ENCODE measurements around the gene RIPOR2. TPM values are rescaled to one million over a fixed set of nuclear protein-coding genes. Genes with fewer than 3 reads are reported as not detected.

The RIPOR2 gene
- total RNA-seq, 2 experiments from 2014 or later: 154 to 156 TPM

DNA sequence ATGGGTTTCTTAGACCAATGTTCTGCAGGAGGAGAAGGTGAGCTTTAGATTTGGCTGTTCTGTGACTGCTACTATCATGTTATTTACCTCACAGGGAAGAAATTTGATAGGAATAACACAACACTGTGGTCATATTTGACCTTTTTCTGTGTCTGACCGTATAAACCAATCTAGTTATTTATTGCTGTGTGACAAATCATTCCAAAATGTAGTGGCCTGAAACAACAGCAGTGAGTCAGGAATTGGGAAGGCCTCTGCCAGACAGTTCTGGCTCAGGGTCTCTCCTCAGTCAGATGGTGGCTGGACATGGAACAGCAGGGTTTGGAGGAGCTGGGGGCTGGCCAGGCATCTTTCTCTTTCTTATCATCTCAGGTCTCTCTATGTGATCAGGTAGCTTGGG, 33.0 kb downstream of the RIPOR2 start:
- peaks cover 95% of the 10 kb centered on the region for H3K36me3 Mint-ChIP-seq (ENCODE audit: low read depth)
- no peak overlapping the region for H3K4me3 Mint-ChIP-seq
- peak overlapping the region; percentile 50 for H3K27ac Mint-ChIP-seq
- no peaks in the 10 kb centered on the region for H3K27me3 Mint-ChIP-seq (ENCODE audit: low read depth)
- H3K9me3 Mint-ChIP-seq (ENCODE audit: insufficient read depth): no peaks in the 10 kb centered on the region
- no peak for DNase-seq
- no peak for ATAC-seq
- CTCF ChIA-PET: interaction anchor here (0.8 to 2.2 kb wide), 5 partner anchors 16 to 89 kb away, joined by 3 to 11 read pairs (median 3); no protein-coding TSS in a partner anchor
- POLR2A ChIA-PET: no interaction called here
- peaks cover 87% of the 10 kb centered on the region for H3K4me1 Mint-ChIP-seq (ENCODE audit: low read depth)

GRCh38 chr6:24901698-24902328, 33.9 kb downstream of the RIPOR2 start:
- ChIA-PET CTCF (interaction anchor here (0.8 to 4.2 kb wide), 8 partner anchors 9 to 90 kb away, joined by 3 to 45 read pairs (median 6); partner anchors contain the start of gene RIPOR2), POLR2A (no interaction called here)
- DNase-seq (no peak), ATAC-seq (no peak)
- Mint-ChIP-seq H3K27me3 (ENCODE audit: low read depth) (no peaks in the 10 kb centered on the region), H3K4me3 (no peak overlapping the region), H3K27ac (peak overlapping the region; percentile 81), H3K4me1 (ENCODE audit: low read depth) (peaks cover 84% of the 10 kb centered on the region), H3K36me3 (ENCODE audit: low read depth) (peaks cover 94% of the 10 kb centered on the region), H3K9me3 (ENCODE audit: insufficient read depth) (no peaks in the 10 kb centered on the region)

DNA sequence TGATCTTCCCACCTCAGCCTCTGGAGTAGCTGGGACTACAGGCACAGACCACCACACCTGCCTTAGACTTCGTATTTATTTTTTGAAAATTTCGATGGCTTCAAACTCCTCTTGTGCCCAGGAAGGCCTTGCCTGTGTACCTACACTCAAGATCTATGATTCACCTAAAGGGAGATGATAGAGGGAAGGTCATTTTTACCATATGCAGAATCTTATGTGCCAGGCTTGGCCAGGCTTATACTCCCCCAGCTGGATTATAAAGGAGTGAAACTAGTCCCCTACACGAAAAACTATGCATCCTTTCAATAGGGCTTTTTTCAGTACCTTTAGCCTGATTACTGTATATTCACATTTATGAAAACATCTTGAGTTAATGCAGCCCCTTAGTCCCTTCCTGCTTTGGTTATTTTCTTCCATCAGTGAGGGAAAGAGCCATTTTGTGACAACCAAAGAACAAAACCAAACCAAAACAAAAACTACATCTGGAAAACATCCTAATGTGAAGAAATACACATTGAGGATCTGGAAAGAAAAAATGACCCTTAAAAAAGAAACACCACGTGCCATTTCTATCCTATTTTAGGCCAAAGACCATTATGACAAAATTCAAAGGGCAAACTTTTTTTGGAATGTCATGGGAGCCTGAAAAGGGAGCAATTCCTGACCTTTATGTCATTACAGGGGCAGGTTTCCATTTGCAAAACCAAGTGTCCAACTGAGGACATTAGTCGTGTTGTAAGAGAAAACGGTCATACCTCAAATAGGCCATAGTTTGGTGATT, 34.7 kb downstream of the RIPOR2 start:
- CTCF ChIA-PET: interaction anchor here (0.7 to 4.2 kb wide), 9 partner anchors 9 to 170 kb away, joined by 3 to 45 read pairs (median 9); partner anchors contain the start of gene RIPOR2
- ATAC-seq: no peak
- peaks cover 92% of the 10 kb centered on the region for H3K36me3 Mint-ChIP-seq (ENCODE audit: low read depth)

DNA sequence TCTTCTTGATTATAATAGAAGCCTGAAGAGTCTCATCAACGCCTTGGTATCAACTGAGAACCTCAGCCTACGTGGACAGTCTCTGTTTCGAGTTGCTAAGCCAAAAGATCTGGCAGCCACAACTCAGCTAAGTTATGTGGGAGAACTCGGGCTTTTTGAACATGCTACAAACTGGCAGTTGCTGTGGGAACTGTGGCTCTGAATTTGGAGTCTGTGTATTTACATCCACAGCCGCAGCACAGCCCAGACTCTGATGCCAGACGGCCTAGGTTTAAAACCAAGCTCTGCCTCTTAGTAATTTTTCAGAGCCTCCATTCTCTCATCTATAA, 35.8 kb downstream of the RIPOR2 start:
- DNase-seq: peak; percentile 56
- peak; percentile 67 for ATAC-seq
- Mint-ChIP-seq H3K27ac (peak overlapping the region; percentile 67), H3K27me3 (ENCODE audit: low read depth) (no peaks in the 10 kb centered on the region), H3K4me3 (peak overlapping the region; percentile 36), H3K9me3 (ENCODE audit: insufficient read depth) (no peaks in the 10 kb centered on the region), H3K36me3 (ENCODE audit: low read depth) (peaks cover 87% of the 10 kb centered on the region), H3K4me1 (ENCODE audit: low read depth) (peaks cover 77% of the 10 kb centered on the region)
- ChIA-PET CTCF (interaction anchor here (0.7 to 4.2 kb wide), 12 partner anchors 10 to 171 kb away, joined by 3 to 45 read pairs (median 8); partner anchors contain the start of gene RIPOR2), POLR2A (interaction anchor here (0.5 to 2.2 kb wide), 8 partner anchors 10 to 133 kb away, joined by 3 to 17 read pairs (median 3); no protein-coding TSS in a partner anchor)

More for the DNA sequence above, 34.7 kb downstream of the RIPOR2 start:
- no peaks in the 10 kb centered on the region for H3K9me3 Mint-ChIP-seq (ENCODE audit: insufficient read depth)
- POLR2A ChIA-PET: interaction anchor here (0.8 to 1.1 kb wide), 2 partner anchors 27 to 35 kb away, joined by 3 read pairs; no protein-coding TSS in a partner anchor
- no peak for DNase-seq
- H3K4me3 Mint-ChIP-seq: peak overlapping the region; percentile 51
- no peaks in the 10 kb centered on the region for H3K27me3 Mint-ChIP-seq (ENCODE audit: low read depth)
- H3K27ac Mint-ChIP-seq: peak overlapping the region; percentile 81
- peaks cover 81% of the 10 kb centered on the region for H3K4me1 Mint-ChIP-seq (ENCODE audit: low read depth)

GRCh38 chr6:24899136-24899996, 36.4 kb downstream of the RIPOR2 start:
- POLR2A ChIA-PET: interaction anchor here (0.5 to 2.2 kb wide), 8 partner anchors 10 to 134 kb away, joined by 3 to 17 read pairs (median 4); no protein-coding TSS in a partner anchor
- peaks cover 86% of the 10 kb centered on the region for H3K36me3 Mint-ChIP-seq (ENCODE audit: low read depth)
- no peaks in the 10 kb centered on the region for H3K27me3 Mint-ChIP-seq (ENCODE audit: low read depth)
- peak; percentile 13 for ATAC-seq
- H3K9me3 Mint-ChIP-seq (ENCODE audit: insufficient read depth): no peaks in the 10 kb centered on the region
- H3K4me1 Mint-ChIP-seq (ENCODE audit: low read depth): peaks cover 78% of the 10 kb centered on the region
- CTCF ChIA-PET: interaction anchor here (0.7 to 4.2 kb wide), 17 partner anchors 10 to 178 kb away, joined by 3 to 45 read pairs (median 6); partner anchors contain the start of gene RIPOR2
- peak overlapping the region; percentile 67 for H3K27ac Mint-ChIP-seq
- H3K4me3 Mint-ChIP-seq: peak overlapping the region; percentile 36
- DNase-seq: no peak

- no peak for DNase-seq
- ChIA-PET POLR2A (interaction anchor here (0.6 to 2.2 kb wide), 4 partner anchors 11 to 93 kb away, joined by 3 to 17 read pairs (median 4); no protein-coding TSS in a partner anchor), CTCF (interaction anchor here (0.8 to 4.2 kb wide), 12 partner anchors 10 to 177 kb away, joined by 3 to 45 read pairs (median 5); partner anchors contain the start of gene RIPOR2)
- no peak overlapping the region for H3K4me3 Mint-ChIP-seq
- peak overlapping the region; percentile 21 for H3K27ac Mint-ChIP-seq
- H3K27me3 Mint-ChIP-seq (ENCODE audit: low read depth): no peaks in the 10 kb centered on the region
- H3K4me1 Mint-ChIP-seq (ENCODE audit: low read depth): peaks cover 78% of the 10 kb centered on the region
- peaks cover 86% of the 10 kb centered on the region for H3K36me3 Mint-ChIP-seq (ENCODE audit: low read depth)
- no peaks in the 10 kb centered on the region for H3K9me3 Mint-ChIP-seq (ENCODE audit: insufficient read depth)
- ATAC-seq: no peak
Observed at GRCh38 chr6:24898676-24899075, 37.1 kb downstream of the RIPOR2 start.

GRCh38 chr6:24897186-24897585, 38.6 kb downstream of the RIPOR2 start:
- no peak overlapping the region for H3K4me3 Mint-ChIP-seq
- no peak for ATAC-seq
- H3K27me3 Mint-ChIP-seq (ENCODE audit: low read depth): no peaks in the 10 kb centered on the region
- peaks cover 85% of the 10 kb centered on the region for H3K36me3 Mint-ChIP-seq (ENCODE audit: low read depth)
- CTCF ChIA-PET: no interaction called here
- POLR2A ChIA-PET: no interaction called here
- peaks cover 80% of the 10 kb centered on the region for H3K4me1 Mint-ChIP-seq (ENCODE audit: low read depth)
- no peaks in the 10 kb centered on the region for H3K9me3 Mint-ChIP-seq (ENCODE audit: insufficient read depth)
- no peak overlapping the region for H3K27ac Mint-ChIP-seq
- DNase-seq: no peak

DNA sequence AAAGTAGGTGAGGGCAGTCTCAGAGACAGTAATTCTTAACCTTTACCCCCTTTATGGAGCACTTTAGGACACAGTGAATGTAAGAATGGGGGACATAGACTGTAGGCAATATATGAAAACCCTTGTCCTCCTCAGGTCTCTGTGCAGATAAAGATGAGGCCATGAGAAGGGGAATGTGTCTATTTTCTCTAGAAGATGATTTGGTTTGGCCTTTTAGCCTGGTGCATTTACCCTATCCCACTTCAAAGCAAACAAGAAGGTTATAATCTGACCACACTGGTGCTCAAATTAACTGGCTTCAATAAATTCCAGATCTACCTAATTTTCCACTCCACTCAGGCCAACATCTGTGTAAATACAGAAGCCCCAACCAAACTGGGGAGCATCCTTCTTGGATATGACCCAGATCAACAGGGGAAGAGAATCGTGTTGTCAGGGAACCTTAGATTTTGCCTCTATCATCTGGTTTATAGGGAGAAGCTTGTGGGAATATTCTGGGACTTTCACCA, 42.4 kb downstream of the RIPOR2 start:
- Mint-ChIP-seq H3K9me3 (ENCODE audit: insufficient read depth) (no peaks in the 10 kb centered on the region), H3K27me3 (ENCODE audit: low read depth) (no peaks in the 10 kb centered on the region), H3K4me1 (ENCODE audit: low read depth) (peaks cover 67% of the 10 kb centered on the region), H3K27ac (peak overlapping the region; percentile 36), H3K4me3 (no peak overlapping the region), H3K36me3 (ENCODE audit: low read depth) (peaks cover 67% of the 10 kb centered on the region)
- ATAC-seq (no peak), DNase-seq (no peak)
- CTCF ChIA-PET: no interaction called here
- POLR2A ChIA-PET: no interaction called here

- Mint-ChIP-seq H3K9me3 (ENCODE audit: insufficient read depth) (no peaks in the 10 kb centered on the region), H3K4me3 (peak overlapping the region; percentile 1), H3K27me3 (ENCODE audit: low read depth) (no peaks in the 10 kb centered on the region), H3K36me3 (ENCODE audit: low read depth) (peaks cover 68% of the 10 kb centered on the region), H3K27ac (peak overlapping the region; percentile 35), H3K4me1 (ENCODE audit: low read depth) (peaks cover 71% of the 10 kb centered on the region)
- DNase-seq: no peak
- peak; percentile 42 for ATAC-seq
- POLR2A ChIA-PET: interaction anchor here (0.9 kb wide), 1 partner anchor 19 kb away, joined by 3 read pairs; no protein-coding TSS in a partner anchor
- CTCF ChIA-PET: interaction anchor here (1.1 to 1.3 kb wide), 2 partner anchors 31 to 101 kb away, joined by 3 to 4 read pairs; no protein-coding TSS in a partner anchor
Observed at GRCh38 chr6:24891004-24891403, 44.8 kb downstream of the RIPOR2 start.

GRCh38 chr6:24890471-24890870, 45.3 kb downstream of the RIPOR2 start:
- ATAC-seq: no peak
- Mint-ChIP-seq H3K4me1 (ENCODE audit: low read depth) (peaks cover 73% of the 10 kb centered on the region), H3K27me3 (ENCODE audit: low read depth) (no peaks in the 10 kb centered on the region)

More at GRCh38 chr6:24890471-24890870, 45.3 kb downstream of the RIPOR2 start:
- no peak overlapping the region for H3K4me3 Mint-ChIP-seq
- ChIA-PET POLR2A (no interaction called here), CTCF (interaction anchor here (1.3 kb wide), 1 partner anchor 101 kb away, joined by 4 read pairs; no protein-coding TSS in a partner anchor)
- H3K27ac Mint-ChIP-seq: peak overlapping the region; percentile 35
- H3K9me3 Mint-ChIP-seq (ENCODE audit: insufficient read depth): no peaks in the 10 kb centered on the region
- DNase-seq: no peak
- H3K36me3 Mint-ChIP-seq (ENCODE audit: low read depth): peaks cover 69% of the 10 kb centered on the region

Measured in activated CD8-positive, alpha-beta T cell treated with anti-CD3 and anti-CD28 coated beads, Interleukin-2, amount 10 ng/mL, durations not matched to agents 7 days and 5 days (primary cell).